Esophagus squamous epithelium (tissue), 4 donors: ENCODE measurements around the gene MTR.

ENCODE experiments used
- CTCF ChIP-seq, 6 experiments: fragments of 450-650 bp in 4 of 6; fragments of 200-600 bp in 2 of 6; sonication (generic) in 2 of 6; IDR thresholded peaks; one replicate each; pipeline ENCODE4 v1.5.1; 2016 to 2019; ENCODE audit warnings: antibody characterized with exemption in 6 of 6, mild to moderate bottlenecking in 4 of 6, moderate library complexity in 4 of 6
- POLR2A ChIP-seq, 4 donors: fragments of 450-650 bp; IDR thresholded peaks; one replicate each; pipeline ENCODE4 v1.6.1; 2017; ENCODE audit warnings: antibody characterized with exemption in 4 of 4, mild to moderate bottlenecking in 4 of 4, moderate library complexity in 3 of 4

- TF ChIP-seq CTCF (IDR thresholded peaks at IDR 0.05), result no peak
- TF ChIP-seq POLR2A (IDR thresholded peaks at IDR 0.05), result no peak
Observed at GRCh38 chr1:236799001-236799400, 3.9 kb downstream of the MTR start.
